NCI-H1092 (cell line): ENCODE results near the gene MRPL18.
A peak's percentile ranks its signal among the peaks of the same experiment; 100 is the strongest.
"Not testable (repeated sequence)": the region's sequence is repeated elsewhere in the genome, so short reads cannot be mapped to it uniquely, and the experiment has no call there.

Experiments
- DNase-seq: peaks from one replicate; lab custom pipeline; 2025; lab: John Stamatoyannopoulos, UW

The MRPL18 gene

DNA sequence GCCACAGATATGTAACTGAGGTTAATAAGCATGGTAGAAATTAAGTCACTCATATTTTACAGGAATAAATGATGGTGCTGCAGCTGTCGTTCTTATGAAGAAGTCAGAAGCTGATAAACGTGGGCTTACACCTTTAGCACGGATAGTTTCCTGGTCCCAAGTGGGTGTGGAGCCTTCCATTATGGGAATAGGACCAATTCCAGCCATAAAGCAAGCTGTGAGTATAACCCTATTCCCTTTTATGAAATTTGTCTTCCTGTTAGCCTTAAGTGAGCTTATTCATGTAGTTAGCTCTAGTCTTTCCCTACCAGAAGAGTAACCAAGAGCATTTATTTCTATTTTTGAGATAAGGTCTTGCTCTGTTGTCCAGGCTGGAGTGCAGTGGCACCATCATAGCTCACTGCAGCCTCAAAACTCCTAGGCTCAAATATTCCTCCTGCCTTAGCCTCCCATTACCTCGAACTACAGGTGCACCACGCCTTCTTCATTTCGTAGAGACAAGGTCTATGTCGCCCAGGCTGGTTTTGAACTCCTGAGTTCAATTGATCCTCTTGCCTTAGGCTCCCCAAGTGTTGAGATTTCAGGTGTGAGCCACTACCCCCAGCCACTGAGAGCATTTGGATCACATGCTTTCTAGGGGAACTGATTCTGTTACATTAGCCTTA is 12.9 kb upstream of the MRPL18 start:
- no peak for DNase-seq

DNA sequence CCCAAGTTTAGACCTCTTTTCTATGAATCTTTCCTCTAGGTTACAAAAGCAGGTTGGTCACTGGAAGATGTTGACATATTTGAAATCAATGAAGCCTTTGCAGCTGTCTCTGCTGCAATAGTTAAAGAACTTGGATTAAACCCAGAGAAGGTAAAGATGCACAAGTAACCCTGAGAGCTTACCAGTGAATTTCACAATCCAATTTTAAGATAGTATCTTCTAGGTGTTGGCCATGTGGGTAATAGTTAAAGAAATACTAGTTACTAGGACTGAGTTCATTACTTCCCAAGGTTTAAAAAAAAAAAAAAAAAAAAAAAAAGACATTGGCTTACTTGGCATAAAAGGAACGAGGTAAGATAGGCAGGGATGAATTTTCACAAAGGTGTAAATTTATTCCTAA is 12.1 kb upstream of the MRPL18 start:
- DNase-seq = no peak

DNA sequence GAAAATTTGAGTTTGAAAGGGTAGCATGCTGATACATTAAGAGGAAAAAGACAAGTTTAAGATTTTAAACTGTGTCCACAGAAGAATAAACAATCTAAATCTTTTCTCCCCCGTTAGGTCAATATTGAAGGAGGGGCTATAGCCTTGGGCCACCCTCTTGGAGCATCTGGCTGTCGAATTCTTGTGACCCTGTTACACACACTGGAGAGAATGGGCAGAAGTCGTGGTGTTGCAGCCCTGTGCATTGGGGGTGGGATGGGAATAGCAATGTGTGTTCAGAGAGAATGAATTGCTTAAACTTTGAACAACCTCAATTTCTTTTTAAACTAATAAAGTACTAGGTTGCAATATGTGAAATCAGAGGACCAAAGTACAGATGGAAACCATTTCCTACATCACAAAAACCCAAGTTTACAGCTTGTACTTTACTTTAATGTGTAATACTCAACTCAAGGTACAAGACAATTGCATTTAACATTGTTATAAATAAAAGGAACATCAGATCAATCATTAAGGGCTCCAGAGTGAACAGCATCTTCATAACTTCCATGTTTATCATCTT is 11.6 kb upstream of the MRPL18 start:
- DNase-seq = no peak

DNA sequence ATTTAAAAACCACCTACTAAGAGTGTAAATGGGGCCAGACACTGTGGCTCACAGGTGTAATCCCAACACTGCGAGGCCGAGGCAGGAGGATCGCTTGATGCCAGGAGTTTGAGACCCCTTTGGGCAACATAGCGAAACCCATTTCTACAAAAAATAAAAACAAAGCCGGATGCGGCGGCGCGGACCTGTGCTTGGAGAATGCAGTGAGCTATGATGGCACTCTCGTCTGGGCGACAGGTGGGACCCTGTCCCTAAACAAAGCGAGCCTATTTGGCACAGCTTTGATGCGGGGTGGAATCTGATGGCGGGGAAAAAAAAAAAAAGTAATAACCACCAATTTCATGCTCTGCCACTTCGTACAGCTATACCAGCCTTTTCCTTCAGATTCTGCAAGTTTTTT is 2.0 kb upstream of the MRPL18 start:
- no peak for DNase-seq

DNA sequence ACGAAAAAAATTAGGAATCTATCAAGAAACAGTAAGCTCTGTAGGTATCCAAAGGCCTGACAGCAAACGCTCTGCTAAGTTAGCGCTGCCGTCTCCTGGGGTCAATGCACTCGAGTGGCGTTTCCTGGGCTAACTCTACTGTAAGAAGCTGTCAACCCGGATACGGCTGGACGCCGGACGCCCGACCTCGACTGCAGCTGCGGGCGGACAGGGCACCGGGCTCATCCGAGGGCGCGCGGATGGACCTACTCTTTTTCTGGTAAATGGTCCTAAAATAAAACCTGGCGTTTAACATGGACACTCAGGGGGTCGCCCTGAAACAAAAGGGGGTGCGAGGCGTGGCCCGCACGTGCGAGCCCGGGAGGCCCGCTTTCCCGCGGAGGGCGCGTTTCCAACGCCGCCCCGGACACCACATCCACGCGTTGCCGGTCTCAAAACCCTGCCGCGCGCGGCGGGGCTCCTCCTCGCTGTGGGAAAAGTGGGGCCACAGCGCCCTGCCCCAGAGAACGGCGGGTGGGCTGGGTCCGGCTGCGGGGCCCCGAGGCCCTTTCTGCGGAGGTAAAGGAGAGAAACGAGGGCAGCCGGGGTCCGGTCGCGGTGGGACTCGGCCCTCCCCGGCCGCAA is 1.4 kb upstream of the MRPL18 start:
- peak; percentile 48 for DNase-seq

DNA sequence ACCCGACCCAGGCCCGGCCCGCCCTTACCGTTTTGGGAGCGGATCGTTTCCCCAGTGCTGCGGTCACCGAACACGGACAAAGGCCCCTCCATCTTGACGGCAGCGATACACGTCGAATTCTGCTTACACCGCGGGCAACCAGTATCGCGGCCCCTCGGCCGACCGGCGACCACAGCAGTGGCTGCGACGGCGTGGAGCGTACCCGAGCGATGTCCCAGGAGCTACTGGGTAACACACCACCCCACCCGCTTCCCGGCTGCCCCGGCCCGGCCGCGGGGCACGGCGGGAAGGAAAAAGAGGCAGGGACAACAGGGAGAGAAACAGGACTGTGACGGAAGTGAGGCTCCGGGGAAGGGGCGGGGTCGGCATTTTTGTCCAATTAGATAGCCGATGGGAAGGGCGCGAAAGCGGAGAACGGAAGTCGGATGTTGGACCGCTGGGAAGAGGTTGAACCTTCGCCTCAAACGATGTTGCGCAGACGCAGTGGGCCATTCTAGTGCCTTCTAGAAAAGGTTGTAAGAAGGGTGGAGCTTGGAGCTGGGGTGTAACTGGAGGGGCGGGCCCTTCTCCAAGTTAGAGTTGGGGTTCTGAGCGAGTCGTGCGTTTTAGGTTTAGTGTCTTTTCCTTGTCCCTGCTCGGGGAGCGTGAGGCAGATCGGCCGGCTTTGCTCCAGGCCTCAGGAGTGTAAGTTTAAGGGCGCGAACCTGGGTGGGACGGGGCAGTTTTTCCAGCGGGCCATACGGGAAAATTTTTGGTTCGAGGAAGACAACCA is 704 bp upstream of the MRPL18 start, which contains the start of gene TCP1:
TSS of gene TCP1 (minus strand) at position 226 of the 772 bp plus-strand sequence. CDS start at position 92, 134 bp downstream.
- peak; percentile 100 for DNase-seq

DNA sequence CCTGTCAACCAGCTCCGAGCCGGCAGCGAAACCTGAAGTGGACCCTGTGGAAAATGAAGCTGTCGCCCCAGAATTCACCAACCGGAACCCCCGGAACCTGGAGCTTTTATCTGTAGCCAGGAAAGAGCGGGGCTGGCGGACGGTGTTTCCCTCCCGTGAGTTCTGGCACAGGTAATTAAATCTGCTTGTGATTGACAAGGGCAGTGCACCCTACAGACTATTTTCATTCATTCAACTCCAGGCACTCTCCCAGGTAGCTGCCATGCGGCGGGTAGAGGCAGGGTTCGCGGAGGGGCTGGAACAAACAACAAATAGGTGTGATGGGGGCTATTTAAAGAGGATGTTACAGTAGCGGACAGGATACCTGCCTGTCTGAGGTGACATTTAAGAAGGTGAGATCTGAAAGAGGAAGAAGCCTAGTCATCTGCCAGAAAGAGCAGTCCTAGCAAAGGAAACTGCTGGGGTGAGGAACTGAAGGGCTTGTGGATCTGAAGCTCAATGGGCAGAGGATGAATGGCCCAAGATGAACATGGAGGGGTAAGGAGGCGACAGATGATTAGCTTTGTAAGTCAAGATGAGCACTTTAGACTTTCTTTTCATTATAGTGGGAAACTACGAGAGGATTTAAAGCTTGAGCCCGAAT is 810 bp downstream of the MRPL18 start:
- peak; percentile 20 for DNase-seq

DNA sequence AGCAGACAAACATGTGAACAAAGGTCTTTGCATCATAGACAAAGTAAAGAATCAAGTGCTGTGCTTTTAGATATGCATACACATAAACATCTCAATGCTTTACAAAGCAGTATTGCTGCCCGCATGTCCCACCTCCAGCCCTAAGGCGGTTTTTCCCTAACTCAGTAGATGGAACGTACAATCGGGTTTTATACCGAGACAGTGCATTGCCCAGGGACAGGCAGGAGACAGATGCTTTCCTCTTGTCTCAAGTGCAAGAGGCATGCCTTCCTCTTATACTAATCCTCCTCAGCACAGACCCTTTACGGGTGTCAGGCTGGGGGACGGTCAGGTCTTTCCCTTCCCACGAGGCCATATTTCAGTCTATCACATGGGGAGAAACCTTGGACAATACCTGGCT is 4.7 kb downstream of the MRPL18 start:
- DNase-seq = not testable (repeated sequence)

DNA sequence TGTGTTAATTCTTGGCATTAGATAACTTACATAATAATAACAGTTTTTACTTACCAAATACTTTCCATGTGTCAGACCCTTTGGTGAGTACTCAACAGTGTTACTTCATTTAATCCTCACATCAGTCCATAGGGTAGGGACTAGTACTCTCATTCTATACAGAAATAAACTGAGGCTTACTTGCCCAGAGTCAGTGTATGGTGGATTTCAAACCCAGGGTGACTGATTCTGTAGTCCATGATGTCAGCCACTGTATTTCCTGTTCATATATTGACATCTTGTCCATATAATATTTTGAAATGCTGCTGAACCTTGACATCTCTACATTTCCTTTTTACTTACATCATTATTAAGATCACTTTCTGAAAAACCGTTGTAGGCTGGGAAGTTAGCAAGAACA is 7.3 kb downstream of the MRPL18 start:
- DNase-seq = no peak

DNA sequence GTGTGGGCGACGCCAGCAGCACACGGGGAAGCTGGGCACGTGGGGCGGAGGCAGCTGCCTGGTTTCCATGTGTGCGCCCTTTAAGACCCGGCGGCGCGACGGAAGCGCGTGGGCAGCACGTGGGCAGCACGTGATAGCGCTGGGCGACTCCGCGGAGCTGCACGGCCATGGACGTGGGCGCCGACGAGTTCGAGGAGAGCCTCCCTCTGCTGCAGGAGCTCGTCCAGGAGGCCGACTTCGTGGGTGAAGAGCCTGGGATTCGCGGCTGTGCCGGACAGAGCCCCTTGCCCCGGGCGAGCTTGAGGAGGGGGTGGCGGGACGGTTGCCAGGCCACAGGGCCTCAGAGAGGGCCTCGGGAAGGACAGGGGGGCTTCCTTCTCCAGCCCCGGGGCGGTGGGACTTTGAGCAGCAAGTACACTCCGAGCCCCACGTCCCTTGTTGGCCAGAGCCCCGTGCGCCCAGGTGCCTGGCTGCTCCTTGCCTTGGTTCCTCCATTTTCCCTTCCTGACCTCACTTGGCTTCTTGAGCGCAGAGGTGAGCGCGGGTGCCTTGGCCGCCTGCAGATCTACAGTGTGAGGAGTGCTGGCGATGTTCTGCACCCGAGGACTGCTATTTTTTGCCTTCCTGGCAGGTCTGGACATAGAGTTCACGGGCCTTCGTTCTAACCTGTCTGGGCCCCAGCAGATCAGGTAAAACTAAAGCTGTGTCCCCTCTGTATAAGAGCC is 10.0 kb downstream of the MRPL18 start, which contains the start of gene PNLDC1:
TSS of gene PNLDC1 (plus strand) at position 136 of the 725 bp plus-strand sequence. CDS start at position 168, 32 bp downstream.
- DNase-seq = no peak

DNA sequence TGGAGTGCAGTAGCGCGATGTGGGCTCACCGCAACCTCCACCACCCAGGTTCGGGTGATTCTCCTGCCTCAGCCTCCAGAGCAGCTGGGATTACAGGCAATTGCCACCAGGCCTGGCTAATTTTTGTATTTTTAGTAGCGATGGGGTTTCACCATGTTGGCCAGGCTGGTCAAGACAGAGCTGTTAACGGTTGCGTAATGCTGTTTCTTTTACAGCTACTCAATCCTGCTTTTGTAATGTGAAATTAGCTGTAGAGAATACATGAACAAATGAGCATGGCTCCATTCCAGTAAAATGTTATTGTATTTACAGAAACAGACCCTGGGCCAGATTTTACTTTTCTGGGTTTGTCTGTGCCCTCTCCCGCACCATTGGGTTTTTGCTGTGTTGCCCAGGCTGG is 11.7 kb downstream of the MRPL18 start:
- DNase-seq = no peak

DNA sequence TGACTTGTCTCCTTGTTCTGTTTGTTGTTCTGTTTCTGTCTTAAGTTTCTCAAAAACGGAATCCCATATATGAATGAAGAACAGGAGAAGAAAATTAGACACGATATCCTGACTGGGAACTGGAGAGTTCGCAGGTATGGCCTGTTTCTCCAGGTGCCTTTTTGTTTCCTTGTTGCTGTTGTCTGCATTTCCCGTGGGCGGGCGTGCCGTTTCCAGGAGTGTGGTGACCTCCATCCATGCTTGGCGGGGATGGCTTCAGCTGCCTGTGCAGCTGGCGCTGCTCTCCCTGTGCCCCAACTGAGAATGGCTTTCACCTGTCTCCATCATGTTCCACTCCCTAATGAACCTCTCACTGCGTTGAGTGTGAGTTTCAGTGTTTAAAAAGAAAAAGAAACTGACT is 14.2 kb downstream of the MRPL18 start:
- no peak for DNase-seq

DNA sequence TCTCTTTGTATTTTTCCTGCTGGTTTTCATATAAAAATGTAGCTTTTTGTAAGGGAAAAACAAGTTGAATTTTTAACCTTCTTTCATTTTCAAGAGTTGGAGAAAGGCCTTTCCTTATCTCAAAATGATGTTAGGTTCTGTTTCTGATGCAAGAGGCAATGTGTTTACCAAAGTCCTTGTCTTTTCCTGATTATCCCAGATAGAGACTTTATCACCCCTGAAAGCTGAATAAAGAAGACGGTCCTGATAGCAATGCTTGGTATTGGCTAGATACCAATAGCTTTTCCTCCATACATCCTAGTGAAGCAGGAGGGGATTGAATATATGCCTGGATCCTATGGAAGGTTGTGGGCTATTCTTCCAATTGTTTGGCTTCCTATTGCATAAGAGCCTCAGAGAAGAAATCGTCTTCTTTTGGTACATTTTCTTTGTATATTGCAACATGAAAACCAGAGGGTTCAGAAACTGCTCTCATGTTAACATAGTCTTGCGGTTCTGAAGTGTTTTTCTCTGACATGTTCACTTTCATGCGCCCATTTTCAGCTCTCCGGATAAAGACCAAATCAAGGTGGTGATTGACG is 15.3 kb downstream of the MRPL18 start:
- DNase-seq = no peak

DNA sequence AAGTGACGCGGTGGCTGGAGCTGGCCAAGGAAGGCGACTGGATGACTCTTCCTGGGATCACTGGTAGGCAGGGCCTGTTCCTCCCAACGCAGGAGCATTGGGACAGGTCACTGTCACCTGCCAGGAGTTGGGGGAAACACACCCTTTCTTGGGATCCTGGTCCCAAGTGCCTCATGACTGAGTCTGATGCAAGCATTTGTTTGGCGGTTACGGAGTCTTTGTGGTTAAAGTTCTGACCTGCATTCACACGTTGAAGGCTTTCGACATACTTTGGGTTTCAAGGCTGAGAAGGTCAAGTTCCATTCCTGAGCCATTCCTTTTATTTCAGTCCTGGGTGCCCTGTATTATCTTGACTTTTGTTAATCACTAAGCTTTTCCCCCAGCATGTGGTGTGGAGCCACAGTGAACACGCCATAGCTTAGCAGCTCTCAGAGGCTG is 15.8 kb downstream of the MRPL18 start:
- DNase-seq = no peak

DNA sequence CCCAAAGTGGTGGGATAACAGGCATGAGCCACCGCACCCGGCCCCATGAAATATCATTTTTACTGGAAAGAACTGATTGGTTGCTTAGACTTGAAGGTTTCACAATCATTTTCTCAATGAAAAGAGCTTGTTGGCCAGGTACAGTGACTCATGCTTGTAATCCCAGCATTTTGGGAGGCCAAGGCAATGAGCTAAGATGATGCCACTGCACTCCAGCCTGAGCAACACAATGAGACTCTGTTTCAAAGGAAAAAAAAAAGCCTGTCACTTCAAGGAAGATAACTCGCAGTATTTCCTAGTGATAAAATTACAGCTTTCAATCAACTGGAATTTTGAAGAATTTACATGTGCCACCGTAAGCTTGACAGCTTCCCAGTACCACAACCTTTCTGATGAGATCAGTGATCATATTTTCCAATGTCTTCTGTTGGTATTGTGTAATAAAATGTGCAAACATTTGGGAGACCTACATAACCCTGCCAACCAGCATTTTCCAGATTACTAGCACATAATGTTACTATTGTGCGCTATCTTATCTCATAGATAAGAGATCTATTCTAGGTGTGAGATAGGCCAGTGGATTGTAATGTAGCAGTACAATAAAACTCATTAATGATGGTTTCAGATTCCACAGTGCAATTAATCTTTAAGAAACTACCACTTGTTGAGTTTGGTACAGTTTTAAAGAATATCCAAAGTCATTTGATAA is 17.0 kb downstream of the MRPL18 start:
- no peak for DNase-seq

DNA sequence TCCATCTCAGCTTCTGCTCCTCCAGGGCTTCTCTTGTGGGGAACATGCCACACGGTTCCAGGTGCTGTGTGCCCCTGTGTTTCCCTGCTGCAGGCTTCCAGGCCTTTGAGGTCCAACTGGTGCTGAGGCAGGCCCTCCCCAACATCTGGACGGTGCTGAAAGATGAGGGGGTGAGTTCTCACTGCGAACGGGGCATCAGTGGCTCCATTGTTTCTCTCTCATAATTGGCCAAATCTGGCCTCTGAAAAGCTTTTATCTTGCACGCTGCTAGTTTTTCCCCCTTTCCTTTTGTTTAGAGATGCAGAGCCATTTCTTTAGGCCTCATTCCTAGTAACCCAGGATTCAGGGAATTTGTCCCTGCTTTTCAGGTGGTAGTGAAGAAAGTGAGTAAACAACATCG is 18.4 kb downstream of the MRPL18 start:
- no peak for DNase-seq

DNA sequence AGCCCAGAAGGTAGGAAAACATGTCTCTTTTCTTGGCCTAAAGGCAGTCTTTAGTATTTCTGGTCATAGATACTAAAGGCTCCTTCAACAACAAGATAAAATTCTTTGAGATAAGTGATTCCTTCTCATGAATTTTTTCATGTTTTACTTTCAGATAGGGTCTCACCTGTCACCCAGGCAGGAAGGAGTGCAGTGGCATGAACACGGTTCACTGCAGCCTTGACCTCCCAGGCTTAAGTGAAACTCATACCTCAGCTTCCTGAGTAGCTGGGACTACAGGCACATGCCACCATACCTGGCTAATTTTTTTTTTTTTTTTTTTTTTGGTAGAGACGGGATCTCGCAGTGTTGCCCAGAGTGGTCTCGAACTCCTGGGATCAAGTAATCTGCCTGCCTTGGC is 18.9 kb downstream of the MRPL18 start:
- DNase-seq = no peak

DNA sequence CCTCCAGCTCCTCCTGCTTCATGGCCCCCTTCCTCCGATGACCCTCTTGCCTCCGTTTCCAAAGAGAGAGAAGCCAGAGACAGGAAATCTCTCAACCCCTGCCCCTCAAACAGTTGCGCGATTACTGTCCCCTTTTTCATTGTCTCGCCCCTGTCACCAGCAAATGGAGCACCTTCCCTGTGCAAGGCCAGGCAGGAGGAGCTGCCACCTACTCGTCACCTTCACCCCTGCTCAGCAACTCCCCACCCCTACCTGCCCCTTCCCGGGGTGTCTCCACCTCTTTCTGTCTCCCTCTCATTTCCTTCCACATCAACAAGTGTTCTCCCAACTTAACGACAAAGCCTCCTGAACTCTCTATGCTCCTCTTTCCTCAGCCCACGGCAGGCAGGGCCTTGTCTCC is 23.5 kb downstream of the MRPL18 start:
- no peak for DNase-seq

DNA sequence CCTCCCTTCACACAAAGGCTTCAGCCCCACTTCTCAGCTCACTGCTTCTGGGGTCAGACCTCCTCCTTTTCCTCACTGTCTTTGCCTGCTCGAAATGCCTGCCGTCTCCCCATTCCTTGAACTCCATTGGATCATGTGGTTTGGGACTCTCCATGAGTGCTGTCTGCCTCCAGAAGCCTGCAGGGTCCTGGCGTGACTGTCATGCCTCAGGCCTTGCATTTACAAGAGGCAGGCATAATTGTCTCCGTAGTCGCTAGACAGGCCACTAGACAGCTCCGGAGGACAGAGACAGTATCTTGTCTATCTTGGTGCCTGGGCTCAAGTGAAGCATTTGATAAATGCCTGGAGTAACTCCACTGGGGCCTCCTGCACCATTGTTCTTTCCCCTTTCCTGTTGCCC is 25.1 kb downstream of the MRPL18 start:
- no peak for DNase-seq

DNA sequence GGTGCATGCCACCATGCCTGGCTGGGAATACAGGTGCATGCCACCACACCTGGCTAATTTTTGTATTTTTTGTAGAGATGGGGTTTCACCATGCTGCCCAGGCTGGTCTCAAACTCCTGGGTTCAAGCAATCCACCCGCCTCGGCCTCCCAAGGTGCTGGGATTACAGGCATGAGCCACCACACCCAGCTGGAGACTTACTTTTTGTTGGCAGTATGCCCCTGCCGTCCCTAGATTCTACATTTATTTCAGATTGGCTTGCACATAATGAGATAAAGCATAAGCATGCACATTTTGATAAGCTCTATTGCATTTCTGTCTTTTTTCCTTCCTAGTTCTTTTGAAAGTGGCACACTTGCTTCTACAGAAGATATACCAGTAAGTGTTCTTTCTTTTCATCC is 26.5 kb downstream of the MRPL18 start:
- DNase-seq = not testable (repeated sequence)
